ENCODE data around the gene ITPRID1.
"Not testable (repeated sequence)": the region's sequence is repeated elsewhere in the genome, so short reads cannot be mapped to it uniquely, and the experiment has no call there.

Gene ITPRID1

GRCh38 chr7:31517513-31517912 lies 3.6 kb downstream of the ITPRID1 start:
- DNase-seq, result no peak

GRCh38 chr7:31518766-31519165 lies 4.9 kb downstream of the ITPRID1 start:
- no peak for DNase-seq

DNA sequence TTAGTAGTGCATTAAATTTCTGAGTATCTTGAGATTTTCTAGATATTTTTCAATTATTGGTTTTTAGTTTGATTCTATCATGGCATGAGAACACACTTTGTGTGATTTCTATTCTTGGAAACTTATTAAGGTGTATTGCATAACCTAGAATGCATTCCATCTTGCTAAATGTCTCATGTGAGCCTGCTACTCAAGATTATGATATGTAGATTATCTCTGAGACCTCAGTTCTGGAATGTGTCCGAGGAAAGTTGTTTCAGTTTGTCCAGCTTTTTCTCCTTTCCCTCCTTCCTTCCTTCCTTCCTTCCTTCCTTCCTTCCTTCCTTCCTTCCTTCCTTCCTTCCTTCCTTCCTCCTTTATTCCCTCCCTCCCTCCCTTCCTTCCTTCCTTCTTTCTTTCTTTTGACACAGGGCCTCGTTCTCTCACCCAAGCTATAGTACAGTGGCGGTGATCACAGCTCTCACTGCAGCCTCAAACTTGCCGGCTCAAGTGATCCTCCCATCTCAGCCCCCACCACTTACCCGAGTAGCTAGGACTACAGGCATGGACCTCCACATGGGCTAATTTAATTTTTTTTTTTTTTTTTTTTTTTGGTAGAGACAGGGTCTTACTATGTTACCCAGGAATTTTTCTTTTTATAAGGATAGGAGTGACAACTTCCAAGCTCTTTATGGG lies 7.6 kb downstream of the ITPRID1 start:
- no peak for DNase-seq

DNA sequence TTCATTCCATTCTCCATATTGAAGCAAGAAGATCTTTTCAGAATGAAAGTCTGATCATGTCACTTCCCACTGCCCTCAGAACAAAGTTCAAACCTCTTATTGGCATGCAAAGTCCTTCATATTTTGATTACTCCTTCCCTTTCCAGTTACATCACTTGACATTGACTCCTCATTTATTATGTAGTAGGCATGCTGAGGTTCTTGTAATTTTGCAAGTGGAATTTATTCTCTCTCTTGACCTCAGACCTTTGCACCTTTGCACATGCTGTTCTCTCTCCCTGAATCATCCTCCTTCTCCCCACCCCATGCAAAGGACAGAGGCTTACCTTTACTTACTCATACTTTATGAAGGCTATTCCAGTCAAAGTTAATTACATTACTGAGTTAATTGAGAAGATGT lies 13.0 kb downstream of the ITPRID1 start:
- no peak for DNase-seq

GRCh38 chr7:31529103-31529502 lies 15.2 kb downstream of the ITPRID1 start:
- no peak for DNase-seq

DNA sequence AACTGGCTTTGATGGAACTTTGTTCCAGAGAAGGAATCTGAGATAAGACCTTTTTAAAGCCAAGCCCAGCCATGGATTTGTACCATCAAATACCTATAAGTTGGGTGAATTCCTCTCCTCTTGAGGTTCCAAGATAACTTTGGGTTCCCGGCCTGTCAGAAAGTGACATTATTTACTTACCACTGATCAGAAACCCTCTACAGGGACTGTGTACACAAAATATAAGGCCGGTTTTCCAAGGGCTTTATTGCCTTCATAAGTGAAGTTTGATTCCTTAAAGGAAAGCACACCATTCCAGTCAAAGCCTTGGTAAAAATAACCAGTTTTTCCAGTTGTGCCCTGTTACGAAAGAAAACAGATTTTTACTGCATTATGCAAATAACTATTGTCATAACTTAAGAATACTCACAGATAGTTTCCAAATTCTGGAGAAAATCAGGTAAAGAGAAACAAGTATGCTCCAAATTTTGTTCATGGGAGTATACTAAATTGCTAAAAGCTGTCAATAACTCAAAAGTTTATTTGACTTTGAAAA lies 26.8 kb downstream of the ITPRID1 start:
- DNase-seq, result not testable (repeated sequence)

GRCh38 chr7:31545549-31545948 lies 31.7 kb downstream of the ITPRID1 start:
- DNase-seq, result no peak

DNA sequence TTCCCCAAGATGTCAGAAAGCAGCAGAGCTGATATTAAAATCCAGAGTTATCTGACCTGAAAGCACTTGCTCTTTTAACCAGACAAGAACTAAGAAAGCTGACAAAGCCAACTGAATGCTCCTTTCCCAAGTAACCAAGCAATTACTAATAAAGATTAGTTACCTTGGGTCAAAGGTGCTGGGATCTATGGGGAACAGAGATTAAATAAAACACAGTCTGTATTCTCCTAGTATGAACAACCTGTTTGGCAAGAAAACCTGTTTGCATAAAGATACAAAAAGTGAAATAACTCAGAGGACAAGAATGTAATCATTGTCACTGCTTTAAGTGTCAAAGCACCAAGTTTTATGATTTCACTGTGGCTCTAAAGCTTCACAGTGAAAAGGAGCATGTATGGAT lies 35.7 kb downstream of the ITPRID1 start:
- DNase-seq, result no peak

- no peak for DNase-seq
Observed at GRCh38 chr7:31550432-31550831, 36.5 kb downstream of the ITPRID1 start.

DNA sequence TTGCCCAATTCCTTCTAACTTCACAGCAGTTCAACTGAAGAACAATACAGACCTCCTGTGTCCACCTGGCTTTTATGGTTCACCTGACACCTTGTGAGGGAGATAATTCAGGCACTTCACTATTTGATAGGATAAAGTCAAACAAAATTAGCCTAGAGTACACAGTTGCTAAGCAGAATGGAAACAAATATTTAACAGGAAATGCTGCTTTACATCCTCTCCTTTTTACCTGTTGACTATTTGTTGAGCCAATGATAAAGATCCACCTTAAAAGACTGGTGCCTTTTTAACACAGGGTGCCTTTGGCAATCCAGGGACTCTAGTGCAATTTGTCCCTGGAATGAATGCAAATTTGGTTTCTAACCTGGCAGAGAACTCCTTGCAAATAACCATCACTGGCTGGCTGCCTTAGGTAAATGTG lies 39.8 kb downstream of the ITPRID1 start:
- no peak for DNase-seq

GRCh38 chr7:31562002-31562401 lies 48.1 kb downstream of the ITPRID1 start:
- no peak for DNase-seq

DNA sequence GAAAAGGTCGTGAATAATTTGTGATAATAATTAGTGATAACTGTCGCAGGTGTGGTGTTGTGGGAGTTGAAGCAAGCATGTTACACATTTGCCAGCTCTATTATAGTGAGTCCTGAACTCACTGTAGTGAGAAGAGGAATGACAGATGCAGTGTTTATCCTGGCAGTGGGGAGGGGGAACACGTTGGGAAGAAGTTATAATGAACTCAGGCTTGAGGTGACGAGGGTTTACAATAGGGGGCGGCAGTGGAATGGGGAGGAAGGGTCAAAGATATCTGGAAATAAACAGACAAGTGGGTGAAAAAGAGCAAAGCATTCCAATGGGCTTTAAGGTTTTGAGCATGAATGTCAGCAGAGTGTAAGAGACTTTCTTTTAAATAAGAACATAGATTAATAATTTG lies 49.6 kb downstream of the ITPRID1 start:
- DNase-seq, result no peak

DNA sequence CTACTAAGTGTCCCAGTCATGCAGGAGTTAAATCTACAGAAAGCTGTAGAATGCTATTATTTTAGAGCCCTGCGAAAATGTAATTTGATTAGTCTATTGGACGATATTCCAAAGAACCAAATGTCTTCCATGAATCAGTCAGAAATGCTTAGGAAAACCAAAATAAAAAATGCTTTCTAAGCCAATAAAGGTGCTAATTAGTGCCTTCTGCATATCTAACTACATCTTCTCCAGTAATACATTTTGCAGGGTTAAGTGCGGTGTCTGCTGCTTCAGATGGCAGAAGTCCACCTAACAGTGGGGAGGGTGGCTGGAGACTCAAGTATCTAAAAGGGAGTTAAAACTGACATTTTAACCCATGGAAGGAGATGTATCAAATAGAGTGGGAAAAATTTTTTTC lies 50.1 kb downstream of the ITPRID1 start:
- DNase-seq, result no peak

DNA sequence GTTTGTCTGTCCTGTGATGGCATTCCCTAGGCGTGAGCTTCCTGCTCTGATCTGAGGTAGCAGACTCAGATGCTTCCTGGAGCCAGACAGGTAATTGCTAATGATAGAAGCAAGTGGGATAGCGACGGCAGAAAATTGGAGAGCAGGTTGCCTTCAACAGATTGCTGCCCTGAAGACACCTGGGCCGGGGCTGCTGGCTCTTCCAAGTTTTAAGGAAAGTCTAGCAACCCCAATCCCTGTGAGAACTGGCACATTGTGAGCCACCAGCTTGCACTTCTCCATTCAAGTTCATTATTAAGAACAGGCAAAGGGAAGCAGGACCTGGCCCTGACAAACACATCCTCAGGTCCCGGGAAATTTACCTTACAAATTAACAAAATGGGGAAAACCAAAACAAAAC lies 50.8 kb downstream of the ITPRID1 start:
- DNase-seq, result no peak

- no peak for DNase-seq
Observed at GRCh38 chr7:31569528-31569927, 55.6 kb downstream of the ITPRID1 start.

DNA sequence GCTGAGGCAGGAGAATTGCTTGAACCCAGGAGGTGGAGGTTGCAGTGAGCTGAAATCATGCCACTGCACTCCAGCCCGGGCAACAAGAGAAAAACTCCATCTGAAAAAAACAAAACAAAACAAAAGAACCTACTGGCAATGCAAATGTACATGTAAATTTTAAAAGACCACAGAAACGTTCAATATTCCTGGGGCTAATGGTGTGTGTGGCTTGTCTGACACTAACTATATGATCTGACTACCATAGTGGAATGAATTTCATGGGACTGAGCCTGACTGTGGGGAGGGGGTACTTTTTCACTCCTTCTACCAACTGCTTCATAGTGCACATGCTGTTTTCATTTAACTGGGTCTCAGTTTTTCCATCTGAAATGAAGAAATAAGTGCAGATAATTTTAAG lies 69.6 kb downstream of the ITPRID1 start:
- DNase-seq, result no peak

GRCh38 chr7:31583942-31584341 lies 70.1 kb downstream of the ITPRID1 start:
- DNase-seq, result no peak

DNA sequence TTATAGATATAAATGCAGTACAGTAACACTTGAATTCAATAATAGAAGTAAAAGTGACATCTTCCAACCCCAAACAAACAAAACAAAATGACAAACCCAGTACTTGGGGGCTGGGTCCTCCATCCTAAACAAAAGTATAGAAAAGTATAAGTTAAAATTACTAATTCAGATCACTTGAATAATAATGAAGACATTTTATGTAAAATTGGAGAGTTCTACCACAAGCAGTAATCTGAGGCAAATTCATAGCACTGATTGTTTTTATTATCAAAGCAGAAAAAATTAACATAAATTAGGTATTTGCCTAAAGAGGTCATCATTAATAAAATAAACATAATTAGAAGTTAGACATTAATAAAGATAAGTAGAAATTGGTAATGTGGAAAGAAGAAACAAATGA lies 81.5 kb downstream of the ITPRID1 start:
- no peak for DNase-seq

DNA sequence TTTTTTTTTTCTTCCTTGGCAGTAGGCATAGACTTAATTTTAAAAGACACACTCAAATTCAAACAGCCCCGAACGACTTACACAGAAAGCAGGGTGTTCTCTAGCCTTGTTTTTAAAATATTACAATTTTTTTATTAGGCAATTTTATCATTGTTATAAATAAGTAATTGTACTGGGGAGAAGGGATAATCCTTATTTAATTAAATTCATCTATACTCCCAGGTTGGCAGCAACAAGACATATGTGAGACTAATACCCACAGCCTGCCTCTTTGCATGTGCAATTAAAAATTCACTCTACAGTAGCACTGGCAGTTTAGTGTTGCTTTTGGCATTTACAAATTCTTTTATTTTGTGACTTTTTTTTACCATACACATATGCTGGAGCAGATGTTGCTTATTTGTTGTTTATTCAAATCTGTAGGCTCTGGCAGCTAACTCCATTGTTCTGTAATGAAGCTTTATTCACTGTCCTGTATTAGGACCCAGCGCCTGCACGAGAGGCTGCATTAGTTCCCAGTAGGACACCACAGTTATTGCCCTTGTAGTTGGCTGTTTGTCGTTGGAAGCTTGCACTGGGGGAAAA lies 88.2 kb downstream of the ITPRID1 start:
- no peak for DNase-seq

DNA sequence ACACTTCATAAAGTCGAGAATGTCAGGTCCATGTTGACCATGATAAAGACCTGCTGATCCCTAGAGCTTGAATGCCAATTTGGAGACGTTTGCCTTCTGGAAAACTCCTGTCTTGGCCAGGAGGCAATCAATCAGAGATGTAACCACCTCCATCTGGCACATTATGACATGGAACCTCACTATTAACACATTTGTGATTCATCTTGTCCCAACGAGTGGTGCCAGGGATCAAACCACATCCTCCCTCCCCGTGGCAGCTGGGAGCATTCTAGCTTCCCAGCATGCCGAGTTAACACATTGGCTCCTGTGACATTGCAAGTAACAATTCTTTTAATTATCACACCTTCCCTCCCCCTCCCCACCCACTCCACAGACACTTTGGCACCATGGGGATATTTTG lies 89.2 kb downstream of the ITPRID1 start:
- DNase-seq, result no peak

DNA sequence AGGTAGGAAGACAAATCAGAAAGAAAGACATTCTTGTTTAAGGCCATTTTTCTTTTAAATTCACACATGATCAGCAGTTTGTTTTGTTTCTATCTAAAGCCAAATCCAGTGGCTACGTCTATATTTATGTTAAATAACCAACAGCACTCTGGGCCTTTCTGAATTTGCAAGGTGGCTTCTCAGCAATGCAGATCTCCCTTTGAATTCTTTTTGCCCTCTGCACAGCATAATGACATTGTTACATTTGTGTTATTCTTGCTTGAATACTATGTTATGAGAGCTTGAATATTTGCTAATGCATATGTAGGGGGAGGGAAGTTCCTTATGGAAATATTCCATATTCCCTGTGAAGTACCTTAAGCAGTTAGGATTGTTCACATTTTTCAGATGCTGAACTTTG lies 99.7 kb downstream of the ITPRID1 start:
- no peak for DNase-seq

- DNase-seq, result no peak
Observed at GRCh38 chr7:31633467-31633866, 119.6 kb downstream of the ITPRID1 start.

DNA sequence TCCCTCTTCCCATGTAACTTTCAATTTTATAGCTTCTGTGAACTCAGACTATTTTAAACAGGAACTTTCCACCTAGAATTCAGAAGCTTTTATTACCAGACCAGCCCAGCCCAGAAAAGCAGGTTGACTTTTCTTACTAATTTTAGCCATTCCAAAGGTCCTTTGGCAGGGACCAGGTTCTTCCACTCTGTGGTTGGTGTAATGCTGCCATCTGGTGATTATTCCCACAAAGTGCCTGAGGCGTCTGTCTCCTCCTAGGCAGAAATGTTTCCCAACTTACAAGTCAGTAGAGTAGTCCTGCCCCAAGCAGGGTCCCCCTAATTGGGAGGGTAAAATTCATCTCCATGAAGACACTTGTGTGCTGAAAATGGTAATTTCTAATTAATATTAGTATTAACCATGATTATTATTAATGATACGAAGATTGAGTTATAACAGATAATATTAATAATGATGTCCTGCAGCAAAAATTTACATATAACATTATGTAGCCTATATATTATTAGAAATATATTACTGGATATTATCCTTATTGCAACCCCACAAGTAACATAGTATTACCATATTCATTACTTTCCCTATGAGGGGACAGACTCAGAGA lies 120.1 kb downstream of the ITPRID1 start:
- no peak for DNase-seq

- no peak for DNase-seq
Observed at GRCh38 chr7:31640381-31640780, 126.5 kb downstream of the ITPRID1 start.

All from activated CD8-positive, alpha-beta memory T cell treated with anti-CD3 and anti-CD28 coated beads for 24 hours (primary cell).